Measurements from ENCODE around the gene PATJ.
"Not testable (repeated sequence)": the region's sequence is repeated elsewhere in the genome, so short reads cannot be mapped to it uniquely, and the experiment has no call there.

The PATJ gene

DNA sequence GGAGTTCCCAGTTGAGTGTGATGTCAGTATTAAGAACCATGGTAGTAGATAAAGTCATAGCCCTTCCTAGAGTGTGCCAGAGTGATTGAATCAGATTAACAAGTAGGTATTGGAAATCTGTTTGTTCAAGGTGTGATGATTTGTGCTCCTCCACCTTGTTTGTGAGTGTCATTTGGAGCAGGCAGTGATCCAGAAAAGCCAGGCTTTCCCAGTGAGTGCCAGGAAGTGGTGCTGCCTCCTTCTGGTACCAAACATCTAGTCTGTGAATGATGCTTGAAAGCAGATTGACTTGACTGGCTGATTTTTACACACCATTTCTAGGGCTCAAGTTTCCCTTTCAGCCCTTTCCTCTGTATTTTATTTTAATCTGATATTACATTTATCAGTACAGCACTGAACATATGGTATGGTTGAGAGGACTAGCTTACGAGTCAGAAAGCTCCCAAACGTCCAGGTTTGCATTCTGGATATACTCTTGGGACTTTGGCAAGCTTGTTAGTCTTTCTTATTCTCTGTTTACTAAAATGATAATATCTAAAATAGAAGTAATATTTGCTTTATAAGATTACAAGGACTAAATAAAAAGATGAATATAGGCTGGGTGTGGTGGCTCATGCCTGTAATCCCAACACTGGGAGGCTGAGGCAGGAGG, 100.7 kb downstream of the PATJ start:
- no peak for TF ChIP-seq EZH2phosphoT487 (IDR thresholded peaks at IDR 0.05; ENCODE audit: borderline replicate concordance)
- TF ChIP-seq, protein P1, sequence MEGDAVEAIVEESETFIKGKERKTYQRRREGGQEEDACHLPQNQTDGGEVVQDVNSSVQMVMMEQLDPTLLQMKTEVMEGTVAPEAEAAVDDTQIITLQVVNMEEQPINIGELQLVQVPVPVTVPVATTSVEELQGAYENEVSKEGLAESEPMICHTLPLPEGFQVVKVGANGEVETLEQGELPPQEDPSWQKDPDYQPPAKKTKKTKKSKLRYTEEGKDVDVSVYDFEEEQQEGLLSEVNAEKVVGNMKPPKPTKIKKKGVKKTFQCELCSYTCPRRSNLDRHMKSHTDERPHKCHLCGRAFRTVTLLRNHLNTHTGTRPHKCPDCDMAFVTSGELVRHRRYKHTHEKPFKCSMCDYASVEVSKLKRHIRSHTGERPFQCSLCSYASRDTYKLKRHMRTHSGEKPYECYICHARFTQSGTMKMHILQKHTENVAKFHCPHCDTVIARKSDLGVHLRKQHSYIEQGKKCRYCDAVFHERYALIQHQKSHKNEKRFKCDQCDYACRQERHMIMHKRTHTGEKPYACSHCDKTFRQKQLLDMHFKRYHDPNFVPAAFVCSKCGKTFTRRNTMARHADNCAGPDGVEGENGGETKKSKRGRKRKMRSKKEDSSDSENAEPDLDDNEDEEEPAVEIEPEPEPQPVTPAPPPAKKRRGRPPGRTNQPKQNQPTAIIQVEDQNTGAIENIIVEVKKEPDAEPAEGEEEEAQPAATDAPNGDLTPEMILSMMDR (conservative IDR thresholded peaks at IDR 0.05; ENCODE audit: low read length): peak; percentile 49

DNA sequence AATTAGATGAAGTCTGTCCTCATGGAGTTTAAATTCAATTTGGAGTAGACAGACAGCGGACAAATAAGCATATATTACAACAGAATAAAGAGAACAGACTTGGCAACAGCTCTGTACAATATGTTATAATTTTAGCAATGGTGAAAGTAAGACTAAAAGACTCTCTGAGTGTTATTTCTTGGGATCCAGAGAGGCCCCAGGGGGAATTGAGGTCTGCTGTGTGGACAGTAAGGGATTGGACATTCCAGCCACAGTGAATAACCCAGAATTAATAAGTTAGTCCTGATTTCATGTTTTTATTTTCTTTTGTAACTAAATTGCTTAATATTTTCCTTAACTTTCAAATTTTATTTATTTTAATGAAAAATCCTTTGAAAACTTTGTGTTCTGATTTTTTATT, 101.7 kb downstream of the PATJ start:
- no peak overlapping the region for H2AFZ ChIP-seq (ENCODE audit: low read length)

More for the DNA sequence above, 100.7 kb downstream of the PATJ start:
- Histone ChIP-seq H3K27me3 (ENCODE audit: insufficient read depth, low read length, poor library complexity, severe bottlenecking) (no peaks in the 10 kb centered on the region), H3K9me2 (replicated peaks; ENCODE audit: low read depth, low read length) (no peaks in the 10 kb centered on the region), H3K4me2 (ENCODE audit: low read depth, low read length, poor library complexity, severe bottlenecking) (no peak overlapping the region), H3K4me3 (ENCODE audit: low read length, poor library complexity, severe bottlenecking) (no peak overlapping the region), H3K9ac (ENCODE audit: low read depth, low read length, poor library complexity, severe bottlenecking) (no peak overlapping the region), H3K36me3 (ENCODE audit: insufficient read depth, low read length) (no peaks in the 10 kb centered on the region), H2AFZ (ENCODE audit: low read length) (peak overlapping the region; percentile 33), H3K79me2 (ENCODE audit: insufficient read depth, low read length) (no peaks in the 10 kb centered on the region), H4K20me1 (ENCODE audit: insufficient read depth, low read length, poor library complexity, severe bottlenecking) (no peaks in the 10 kb centered on the region), H3K4me1 (ENCODE audit: insufficient read depth, low read length, poor library complexity, severe bottlenecking) (no peaks in the 10 kb centered on the region), H3K9me3 (ENCODE audit: insufficient read depth, low read depth, low read length) (no peaks in the 10 kb centered on the region), H3F3A (ENCODE audit: low read depth) (no peaks in the 10 kb centered on the region)

DNA sequence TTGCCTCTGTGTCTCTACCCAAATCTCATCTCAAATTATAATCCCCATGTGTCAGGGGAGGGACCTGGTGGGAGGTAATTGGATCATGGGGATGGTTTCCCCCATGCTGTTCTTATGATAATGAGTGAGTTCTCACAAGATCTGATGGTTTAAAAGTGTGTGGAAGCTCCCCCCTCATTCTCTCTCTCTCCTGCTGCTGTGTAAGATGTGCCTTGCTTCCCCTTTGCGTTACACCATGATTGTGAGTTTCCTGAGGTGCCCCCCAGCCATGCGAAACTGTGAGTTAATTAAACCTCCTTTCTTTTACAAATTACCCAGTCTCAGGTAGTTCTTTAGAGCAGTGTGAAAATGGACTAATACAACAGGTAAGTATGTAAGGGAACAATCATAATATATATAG, 102.4 kb downstream of the PATJ start:
- not testable (repeated sequence) for H3K9me2 ChIP-seq (replicated peaks; ENCODE audit: low read depth, low read length)

More for the DNA sequence above, 101.7 kb downstream of the PATJ start:
- Histone ChIP-seq H3F3A (ENCODE audit: low read depth) (no peaks in the 10 kb centered on the region), H3K4me2 (ENCODE audit: low read depth, low read length, poor library complexity, severe bottlenecking) (no peak overlapping the region), H3K9me2 (replicated peaks; ENCODE audit: low read depth, low read length) (no peaks in the 10 kb centered on the region), H3K27me3 (ENCODE audit: insufficient read depth, low read length, poor library complexity, severe bottlenecking) (no peaks in the 10 kb centered on the region), H3K79me2 (ENCODE audit: insufficient read depth, low read length) (no peaks in the 10 kb centered on the region), H3K9ac (ENCODE audit: low read depth, low read length, poor library complexity, severe bottlenecking) (no peak overlapping the region), H3K4me1 (ENCODE audit: insufficient read depth, low read length, poor library complexity, severe bottlenecking) (no peaks in the 10 kb centered on the region), H4K20me1 (ENCODE audit: insufficient read depth, low read length, poor library complexity, severe bottlenecking) (no peaks in the 10 kb centered on the region), H3K4me3 (ENCODE audit: low read length, poor library complexity, severe bottlenecking) (no peak overlapping the region), H3K36me3 (ENCODE audit: insufficient read depth, low read length) (no peaks in the 10 kb centered on the region), H3K9me3 (ENCODE audit: insufficient read depth, low read depth, low read length) (no peaks in the 10 kb centered on the region)
- TF ChIP-seq EZH2phosphoT487 (IDR thresholded peaks at IDR 0.05; ENCODE audit: borderline replicate concordance): no peak
- TF ChIP-seq, protein P1 (conservative IDR thresholded peaks at IDR 0.05; ENCODE audit: low read length): no peak

DNA sequence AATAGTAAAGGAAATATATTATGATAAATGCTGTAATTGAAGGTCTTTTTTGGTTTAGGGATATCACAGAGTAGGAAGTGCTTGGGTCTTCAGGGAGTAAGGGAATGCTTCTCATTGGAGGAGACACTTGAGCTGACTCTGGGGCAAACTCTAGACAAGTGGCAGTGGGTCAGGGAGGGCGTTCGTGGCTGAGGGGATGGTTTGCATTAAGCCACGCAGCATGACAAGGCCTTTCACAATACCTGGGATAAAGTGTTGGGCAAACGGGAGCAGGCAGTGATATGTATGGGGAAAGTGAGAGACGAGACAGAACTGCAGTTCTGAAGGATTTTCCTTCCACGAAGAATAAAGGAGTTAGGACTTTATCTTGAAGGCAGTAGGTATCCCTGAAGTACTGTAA, 109.0 kb downstream of the PATJ start:
- Histone ChIP-seq H3K79me2 (ENCODE audit: insufficient read depth, low read length) (no peaks in the 10 kb centered on the region), H2AFZ (ENCODE audit: low read length) (no peak overlapping the region), H3K9me3 (ENCODE audit: insufficient read depth, low read depth, low read length) (no peaks in the 10 kb centered on the region), H3F3A (ENCODE audit: low read depth) (no peaks in the 10 kb centered on the region), H3K4me2 (ENCODE audit: low read depth, low read length, poor library complexity, severe bottlenecking) (no peak overlapping the region), H4K20me1 (ENCODE audit: insufficient read depth, low read length, poor library complexity, severe bottlenecking) (no peaks in the 10 kb centered on the region), H3K4me3 (ENCODE audit: low read length, poor library complexity, severe bottlenecking) (no peak overlapping the region), H3K9me2 (replicated peaks; ENCODE audit: low read depth, low read length) (no peaks in the 10 kb centered on the region), H3K4me1 (ENCODE audit: insufficient read depth, low read length, poor library complexity, severe bottlenecking) (peaks cover 21% of the 10 kb centered on the region), H3K27me3 (ENCODE audit: insufficient read depth, low read length, poor library complexity, severe bottlenecking) (no peaks in the 10 kb centered on the region), H3K36me3 (ENCODE audit: insufficient read depth, low read length) (no peaks in the 10 kb centered on the region), H3K9ac (ENCODE audit: low read depth, low read length, poor library complexity, severe bottlenecking) (no peak overlapping the region)
- TF ChIP-seq EZH2phosphoT487 (IDR thresholded peaks at IDR 0.05; ENCODE audit: borderline replicate concordance): no peak
- TF ChIP-seq, protein P1 (conservative IDR thresholded peaks at IDR 0.05; ENCODE audit: low read length): no peak

More for the DNA sequence above, 102.4 kb downstream of the PATJ start:
- not testable (repeated sequence) for H3K4me3 ChIP-seq (ENCODE audit: low read length, poor library complexity, severe bottlenecking); H3K27me3 ChIP-seq (ENCODE audit: insufficient read depth, low read length, poor library complexity, severe bottlenecking); H2AFZ ChIP-seq (ENCODE audit: low read length); H3K79me2 ChIP-seq (ENCODE audit: insufficient read depth, low read length); H3K4me1 ChIP-seq (ENCODE audit: insufficient read depth, low read length, poor library complexity, severe bottlenecking); H3K9ac ChIP-seq (ENCODE audit: low read depth, low read length, poor library complexity, severe bottlenecking); H4K20me1 ChIP-seq (ENCODE audit: insufficient read depth, low read length, poor library complexity, severe bottlenecking); H3K4me2 ChIP-seq (ENCODE audit: low read depth, low read length, poor library complexity, severe bottlenecking); H3K9me3 ChIP-seq (ENCODE audit: insufficient read depth, low read depth, low read length); H3F3A ChIP-seq (ENCODE audit: low read depth); H3K36me3 ChIP-seq (ENCODE audit: insufficient read depth, low read length)

All from Loucy (cell line).